Psoas muscle (tissue), 8 donors: ENCODE results near the gene APC. TPM values are rescaled to one million over a fixed set of nuclear protein-coding genes. Genes with fewer than 3 reads are reported as not detected.

Experiments
- ATAC-seq, 4 donors: fragments of 200-7000 bp; cut with Tn5 transposase; one replicate each; pipeline ENCODE4 v1.9.1; 2020; ENCODE audit warnings: moderate library complexity in 3 of 4, mild to moderate bottlenecking in 2 of 4
- DNase-seq, 2 donors: peaks; one replicate each; pipeline ENCODE4 v3.0.0-alpha.2; 2020
- H3K27ac ChIP-seq: fragments of 200-600 bp; one replicate; pipeline ENCODE4 v1.8.0; 2022
- H3K27me3 ChIP-seq, 3 donors: fragments of 200-600 bp in 1 of 3; one replicate each; pipeline versions ENCODE4 v1.6.1 to v1.8.0; 2013 to 2022; ENCODE audit warnings: low read length in 2 of 3, mild to moderate bottlenecking in 2 of 3, moderate library complexity in 1 of 3; ENCODE audit not compliant: insufficient read depth in 3 of 3
- H3K36me3 ChIP-seq, 2 donors: fragments of 200-600 bp in 1 of 2; one replicate each; pipeline versions ENCODE4 v1.6.1 to v1.8.0; 2013 to 2022; ENCODE audit warnings: low read depth in 1 of 2, mild to moderate bottlenecking in 1 of 2, moderate library complexity in 1 of 2; ENCODE audit not compliant: insufficient read depth in 1 of 2
- H3K4me1 ChIP-seq: fragments of 200-600 bp; one replicate; pipeline ENCODE4 v1.8.0; 2022
- H3K4me3 ChIP-seq: fragments of 200-600 bp; one replicate; pipeline ENCODE4 v1.8.0; 2022; ENCODE audit warnings: mild to moderate bottlenecking
- H3K9me3 ChIP-seq: fragments of 200-600 bp; one replicate; pipeline ENCODE4 v1.8.0; 2022
- WGBS, 3 donors: extraction: QIAGEN DNeasy Blood & Tissue Kit; methylation state at CpG; one replicate each; pipeline versions ENCODE4 v1.1.6 to v1.1.7; 2013; 5-methylcytosine and 5-hydroxymethylcytosine counted together
- intact Hi-C, 2 donors: fragments of 100-400 bp; cut with DNase I; formaldehyde crosslinking; loops; one replicate each; pipeline versions ENCODE4 v1.11.0 to v1.14.2; 2022
- polyA plus RNA-seq, 3 donors: library from polyadenylated mRNA; stranded (reverse); fragments of 200-250 nt; gene quantifications; one replicate each; pipeline ENCODE4 v1.2.3, GENCODE V29; 2013
- total RNA-seq, 4 donors: library from RNA; stranded (reverse); fragmentation: NEBNext Ultra II Directional in 2 of 4; extraction: Animal tissue kit (Norgen Biotek cat#: 25700) in 2 of 4; gene quantifications; one replicate each; pipeline versions ENCODE4 v1.2.1 to v1.2.4, GENCODE V29; 2021 to 2023
- TF ChIP-seq, protein P1 (sequence below): fragments of 200-600 bp; IDR thresholded peaks from one replicate; pipeline ENCODE4 v1.8.0; 2022; ENCODE audit warnings: antibody characterized with exemption
- donor health status: healthy with polysubstance abuse.
- donor health status: DM: no; HTN: no; CAD: no; lungs with moderate emphysema.
- donor health status: Bipolar disorder and iron deficiency.
- donor health status: healthy.
- donor health status: DM: yes; HTN: yes; CAD: no.
- donor health status: DM: no; HTN: no; CAD: no.
- donor health status: DM: no; HTN: no; CAD: no.
- donor health status: DM: yes; HTN: yes; CAD: no.

Gene APC
- total and polyA plus RNA-seq, 7 donors = 5.2 to 37.0 (median 27.0) TPM

DNA sequence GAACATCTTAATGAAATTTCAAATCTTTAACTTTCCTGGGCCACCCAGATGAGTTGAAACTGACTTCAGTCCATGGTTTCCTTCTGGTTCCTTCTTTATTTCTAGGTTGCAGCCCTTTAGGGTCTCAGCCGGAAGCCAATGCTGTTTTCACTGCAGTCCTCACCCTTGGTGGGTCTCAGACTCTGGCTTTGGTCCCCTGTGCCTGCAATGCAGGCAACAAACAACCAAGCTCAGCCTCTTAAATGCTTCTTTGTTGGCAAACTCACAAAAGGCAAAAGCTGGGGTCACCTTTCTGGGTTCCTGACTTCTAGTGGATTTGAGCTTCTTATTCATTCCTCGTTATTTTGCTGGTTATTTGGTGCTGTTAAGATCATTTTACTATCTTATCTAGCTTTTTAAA, 19.3 kb upstream of the APC start:
- Histone ChIP-seq H3K27ac (no peak overlapping the region), H3K9me3 (no peaks in the 10 kb centered on the region), H3K4me1 (peaks cover 24% of the 10 kb centered on the region), H3K36me3 (no peaks in the 10 kb centered on the region), H3K27me3 (no peaks in the 10 kb centered on the region), H3K4me3 (no peak overlapping the region)
- 87 to 97% (median 94%) methylated on average over 2 of the region's 2 CpGs for WGBS, 3 donors
- no peak for DNase-seq
- TF ChIP-seq, protein P1, sequence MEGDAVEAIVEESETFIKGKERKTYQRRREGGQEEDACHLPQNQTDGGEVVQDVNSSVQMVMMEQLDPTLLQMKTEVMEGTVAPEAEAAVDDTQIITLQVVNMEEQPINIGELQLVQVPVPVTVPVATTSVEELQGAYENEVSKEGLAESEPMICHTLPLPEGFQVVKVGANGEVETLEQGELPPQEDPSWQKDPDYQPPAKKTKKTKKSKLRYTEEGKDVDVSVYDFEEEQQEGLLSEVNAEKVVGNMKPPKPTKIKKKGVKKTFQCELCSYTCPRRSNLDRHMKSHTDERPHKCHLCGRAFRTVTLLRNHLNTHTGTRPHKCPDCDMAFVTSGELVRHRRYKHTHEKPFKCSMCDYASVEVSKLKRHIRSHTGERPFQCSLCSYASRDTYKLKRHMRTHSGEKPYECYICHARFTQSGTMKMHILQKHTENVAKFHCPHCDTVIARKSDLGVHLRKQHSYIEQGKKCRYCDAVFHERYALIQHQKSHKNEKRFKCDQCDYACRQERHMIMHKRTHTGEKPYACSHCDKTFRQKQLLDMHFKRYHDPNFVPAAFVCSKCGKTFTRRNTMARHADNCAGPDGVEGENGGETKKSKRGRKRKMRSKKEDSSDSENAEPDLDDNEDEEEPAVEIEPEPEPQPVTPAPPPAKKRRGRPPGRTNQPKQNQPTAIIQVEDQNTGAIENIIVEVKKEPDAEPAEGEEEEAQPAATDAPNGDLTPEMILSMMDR = no peak
- intact Hi-C loops = no loop called here
- no peak for ATAC-seq

DNA sequence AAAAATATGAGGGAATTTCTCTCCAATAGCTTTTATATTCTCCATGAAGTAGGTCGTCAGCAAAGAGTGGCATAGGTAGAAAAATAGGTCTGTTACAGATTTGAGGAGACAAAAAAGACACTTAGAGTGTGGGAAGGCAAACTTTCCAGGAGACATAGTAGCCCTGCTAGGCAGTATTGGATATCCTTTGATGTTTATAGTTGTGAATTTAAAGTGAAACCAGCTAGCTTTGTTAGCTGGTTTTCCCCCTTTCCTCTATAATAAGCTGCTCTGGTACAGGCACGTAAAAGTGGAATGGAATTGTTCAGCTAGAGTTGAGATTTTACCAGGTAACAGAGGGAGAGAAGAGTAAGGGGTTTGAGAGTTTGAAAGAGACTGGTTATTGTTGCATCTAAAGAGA, 17.1 kb upstream of the APC start:
- no peak overlapping the region for H3K4me3 ChIP-seq
- ATAC-seq (no peak), DNase-seq (no peak)
- H3K27ac ChIP-seq = no peak overlapping the region
- H3K27me3 ChIP-seq = no peaks in the 10 kb centered on the region
- 84 to 91% (median 88%) methylated on average over 2 of the region's 2 CpGs for WGBS, 3 donors
- no peaks in the 10 kb centered on the region for H3K9me3 ChIP-seq
- TF ChIP-seq, protein P1 = no peak
- H3K4me1 ChIP-seq = peaks cover 21% of the 10 kb centered on the region
- no peaks in the 10 kb centered on the region for H3K36me3 ChIP-seq
- intact Hi-C loops = no loop called here

DNA sequence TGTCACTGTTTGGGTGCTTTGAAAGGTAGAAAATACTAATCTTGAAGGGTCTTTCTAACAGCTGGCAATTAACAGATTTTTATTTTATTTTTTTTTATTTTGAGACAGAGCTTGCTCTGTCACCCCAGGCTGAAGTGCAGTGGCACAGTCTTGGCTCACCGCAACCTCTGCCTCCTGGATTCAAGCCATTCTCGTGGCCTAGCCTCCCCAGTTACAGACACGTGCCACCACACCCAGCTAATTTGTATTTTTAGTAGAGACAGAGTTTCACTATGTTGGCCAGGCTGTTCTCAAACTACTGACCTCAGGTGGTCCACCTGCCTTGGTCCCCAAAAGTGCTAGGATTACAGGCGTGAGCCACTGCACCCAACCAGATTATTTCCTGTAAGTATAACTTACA, 12.8 kb upstream of the APC start:
- TF ChIP-seq, protein P1 = no peak
- Histone ChIP-seq H3K27me3 (no peaks in the 10 kb centered on the region), H3K27ac (no peak overlapping the region), H3K9me3 (no peaks in the 10 kb centered on the region), H3K4me1 (peaks cover 19% of the 10 kb centered on the region), H3K4me3 (no peak overlapping the region), H3K36me3 (no peaks in the 10 kb centered on the region)
- peak in 1 of 4 donors; percentile 50 for ATAC-seq
- 40 to 60% (median 52%) methylated on average over 4 of the region's 4 CpGs for WGBS, 3 donors
- intact Hi-C loops = no loop called here
- no peak for DNase-seq

DNA sequence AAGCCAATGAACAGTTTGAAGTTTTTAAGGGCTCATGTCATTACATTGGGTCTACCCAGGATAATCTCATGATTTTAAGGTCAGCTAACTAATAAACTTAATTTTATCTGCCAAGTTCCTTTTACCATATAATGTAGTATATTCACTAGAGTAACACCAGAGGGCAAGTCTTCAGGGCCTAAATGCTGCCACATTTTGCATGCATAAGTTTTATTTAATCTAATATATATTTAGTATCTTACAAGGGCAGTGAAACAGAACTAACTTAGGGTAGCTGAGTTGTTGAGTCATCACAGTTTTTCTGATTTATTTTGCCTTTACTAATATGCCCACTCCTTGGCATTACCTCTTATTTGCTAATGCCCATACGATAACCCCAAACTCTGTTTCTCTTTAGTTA, 8.1 kb upstream of the APC start:
- H3K27ac ChIP-seq = no peak overlapping the region
- TF ChIP-seq, protein P1 = no peak
- no peaks in the 10 kb centered on the region for H3K9me3 ChIP-seq
- H3K27me3 ChIP-seq = no peaks in the 10 kb centered on the region
- WGBS, 3 donors = 91 to 99% (median 97%) methylated on average over 1 of the region's 1 CpG
- no peak overlapping the region for H3K4me3 ChIP-seq
- intact Hi-C loops = no loop called here
- DNase-seq = no peak
- peaks cover 16% of the 10 kb centered on the region for H3K4me1 ChIP-seq
- no peaks in the 10 kb centered on the region for H3K36me3 ChIP-seq
- ATAC-seq = no peak

DNA sequence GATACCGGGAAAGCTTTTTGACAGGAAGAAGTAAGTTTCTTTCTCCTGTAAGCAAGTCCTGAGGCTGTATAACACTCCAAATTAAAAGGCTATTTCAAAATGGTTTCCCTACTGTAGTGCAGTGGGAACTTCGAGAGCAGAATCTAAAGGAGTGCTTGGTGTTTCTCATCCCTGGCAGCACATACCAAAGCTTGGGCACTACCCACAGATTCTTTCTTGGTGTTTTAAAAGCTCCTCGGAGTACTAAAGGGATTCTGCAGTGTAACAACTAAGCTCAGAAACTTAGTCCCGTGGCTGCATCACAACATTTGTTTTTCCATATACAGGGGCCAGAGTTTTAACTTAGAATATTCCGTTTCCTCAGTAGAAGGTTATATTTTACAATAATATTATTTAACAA, 5.6 kb upstream of the APC start:
- Histone ChIP-seq H3K36me3 (no peaks in the 10 kb centered on the region), H3K27ac (no peak overlapping the region), H3K4me3 (no peak overlapping the region), H3K9me3 (no peaks in the 10 kb centered on the region), H3K27me3 (no peaks in the 10 kb centered on the region), H3K4me1 (peaks cover 29% of the 10 kb centered on the region)
- 82 to 86% (median 82%) methylated on average over 5 of the region's 5 CpGs for WGBS, 3 donors
- ATAC-seq = no peak
- TF ChIP-seq, protein P1 = no peak
- DNase-seq = no peak
- intact Hi-C loops = no loop called here
